HT-29 (cell line): Measurements from ENCODE around the gene MDGA2. TPM values are rescaled to one million over a fixed set of nuclear protein-coding genes. Genes with fewer than 3 reads are reported as not detected.
A peak's percentile ranks its signal among the peaks of the same experiment; 100 is the strongest.
"Not testable (repeated sequence)": the region's sequence is repeated elsewhere in the genome, so short reads cannot be mapped to it uniquely, and the experiment has no call there.

Experiments used
- DNase-seq: peaks from one replicate; pipeline ENCODE4 v3.0.0-alpha.2; 2015; ENCODE audit warnings: low spot score
- total RNA-seq: library from RNA; depleted of rRNA; stranded (reverse); fragments of >200 nt; shearing (Covaris generic); gene quantifications from 2 replicates; pipeline ENCODE4 v1.2.3, GENCODE V29; 2014

Gene MDGA2
- total RNA-seq, 1 experiment from 2014 or later: not detected

DNA sequence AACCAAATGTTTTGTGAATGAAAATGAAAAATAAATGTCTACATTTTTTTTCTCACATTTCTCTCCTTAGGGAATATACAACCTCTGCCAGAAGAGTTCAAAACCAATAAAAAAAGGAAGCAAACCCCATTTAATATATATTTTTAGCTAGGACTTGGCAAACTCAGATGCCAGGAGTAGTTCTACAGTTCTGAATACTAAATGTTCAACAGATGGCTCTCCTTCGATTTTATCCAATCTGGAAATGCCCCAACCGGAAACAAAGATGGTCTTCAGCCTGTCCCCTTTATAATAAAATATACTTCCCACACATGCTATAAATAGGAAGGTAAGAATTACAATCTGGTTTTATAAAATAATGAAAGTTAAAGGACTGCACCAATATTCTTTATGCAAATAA lies 330.4 kb downstream of the MDGA2 start:
- no peak for DNase-seq

DNA sequence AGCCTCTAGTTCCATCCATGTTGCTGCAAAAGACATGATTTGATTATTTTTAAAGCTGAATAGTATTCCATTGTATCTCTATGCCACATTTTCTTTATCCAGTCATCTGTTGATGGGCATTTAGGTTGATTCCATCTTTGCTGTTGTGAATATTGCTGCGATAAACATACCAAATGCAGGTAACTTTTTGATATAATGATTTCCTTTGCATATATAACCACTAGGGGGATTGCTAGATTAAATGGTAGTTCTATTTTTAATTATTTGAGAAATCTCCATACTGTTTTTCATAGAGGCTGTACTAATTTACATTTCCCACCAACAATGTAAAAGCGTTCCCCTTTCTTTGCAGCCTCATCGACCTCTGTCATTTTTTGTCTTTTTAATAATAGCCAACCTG lies 342.5 kb downstream of the MDGA2 start:
- DNase-seq: no peak

DNA sequence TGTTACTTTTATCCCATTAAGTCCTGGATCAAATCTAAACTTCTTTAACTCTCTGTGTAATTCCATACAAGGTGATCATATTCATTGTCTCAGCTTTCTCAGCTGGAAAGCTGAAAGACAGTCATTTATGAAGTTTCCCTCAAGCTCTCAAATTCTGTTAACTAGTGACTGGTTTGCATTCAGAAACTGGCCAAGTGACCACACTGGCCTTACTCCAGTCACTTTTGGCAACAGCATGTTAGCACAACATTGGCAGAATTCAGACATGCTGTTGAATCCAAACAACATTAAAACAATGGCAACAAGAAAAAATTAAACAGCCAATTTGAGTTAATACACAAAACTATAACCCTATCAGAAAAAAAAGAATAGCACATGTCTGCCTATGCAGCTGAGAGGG lies 343.3 kb downstream of the MDGA2 start:
- DNase-seq: no peak

DNA sequence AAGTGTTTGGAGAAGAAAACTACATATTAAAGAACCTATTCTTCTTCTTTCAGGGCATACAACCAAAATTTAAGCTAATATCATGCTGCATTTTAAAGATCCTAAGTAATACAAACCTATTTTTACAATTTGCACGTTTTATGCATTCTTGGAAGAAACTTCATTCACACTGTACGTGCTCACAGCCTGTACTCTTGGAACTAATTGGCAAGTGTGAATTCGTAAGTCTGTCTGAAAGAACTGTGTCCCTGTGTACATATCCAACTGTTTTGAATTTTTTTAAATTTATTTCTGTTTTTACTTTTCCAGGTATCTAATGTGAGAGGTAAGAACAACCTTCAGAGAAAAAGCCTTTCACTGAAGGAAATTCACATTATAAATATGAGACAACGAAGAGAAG lies 347.0 kb downstream of the MDGA2 start:
- DNase-seq: no peak

DNA sequence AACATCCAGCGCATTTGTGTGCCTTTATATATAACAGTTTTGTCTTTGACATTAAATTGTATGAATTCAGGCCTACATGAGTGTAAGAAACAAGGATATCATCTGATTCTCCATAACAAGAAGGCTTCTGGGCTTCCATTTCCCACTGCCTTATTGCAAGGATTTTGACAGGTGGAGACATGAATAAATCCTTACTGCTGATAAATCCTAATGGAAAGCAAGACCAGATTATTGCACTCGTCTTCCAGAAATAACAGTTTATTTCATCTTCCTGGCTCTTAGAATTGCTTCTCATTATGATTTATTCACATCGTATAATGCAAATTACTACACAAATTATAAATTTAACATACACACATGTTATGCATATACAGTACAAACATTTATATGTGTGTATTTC lies 348.1 kb downstream of the MDGA2 start:
- DNase-seq: no peak

DNA sequence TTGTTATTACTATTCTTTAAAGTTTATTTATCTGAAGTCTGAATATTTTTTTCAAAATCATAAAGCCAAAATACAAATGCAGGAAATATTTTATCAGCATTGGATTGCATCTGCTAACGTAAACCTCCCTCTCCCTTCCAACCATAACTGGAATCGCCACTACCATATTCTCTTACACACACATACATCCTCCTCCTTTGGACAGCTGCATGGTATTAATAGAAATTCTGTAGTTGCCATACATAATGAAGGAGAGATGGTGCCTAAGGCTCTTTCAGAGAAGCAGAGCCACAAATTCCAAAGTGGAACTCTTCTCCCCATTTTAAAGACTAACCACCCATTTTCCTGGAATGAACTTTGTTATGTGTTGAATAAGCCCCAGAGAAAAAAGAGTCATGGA lies 352.7 kb downstream of the MDGA2 start:
- DNase-seq: no peak

DNA sequence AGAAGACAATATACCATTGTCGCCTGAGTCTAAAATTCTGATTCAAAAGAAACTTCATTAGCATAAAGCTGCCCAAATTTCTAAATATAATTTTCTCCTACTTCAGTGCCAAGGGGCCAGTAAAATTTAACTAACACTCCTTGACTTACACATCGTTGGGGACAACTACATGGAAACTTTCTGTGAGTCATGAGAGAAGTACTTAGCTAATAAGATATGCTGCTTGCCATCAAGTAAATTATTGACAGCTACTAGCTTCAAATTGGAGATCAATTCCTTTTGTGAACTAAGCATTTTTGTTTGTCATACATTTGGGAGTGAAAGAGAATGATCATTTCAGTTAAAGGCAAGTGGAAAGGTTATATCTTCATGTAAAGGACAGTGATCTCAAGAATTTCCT lies 373.3 kb downstream of the MDGA2 start:
- no peak for DNase-seq

DNA sequence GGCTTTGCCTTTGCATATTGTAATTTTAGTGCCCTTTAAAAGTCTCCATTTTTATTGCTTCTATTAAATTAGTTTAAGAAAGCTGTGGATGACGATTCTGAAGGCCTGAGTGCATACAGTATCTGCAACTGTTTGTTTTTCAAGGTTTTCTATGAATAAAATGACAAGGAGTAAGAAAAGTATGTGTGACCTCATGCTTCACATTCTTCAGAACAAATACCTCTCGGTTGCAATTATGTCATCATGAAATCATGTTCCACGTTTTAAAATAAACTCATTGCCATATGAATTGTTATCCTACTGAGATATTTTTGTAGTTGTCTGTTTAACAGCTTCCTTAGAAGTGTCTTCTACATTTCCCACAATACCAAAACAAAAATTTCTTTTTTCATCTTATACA lies 374.6 kb downstream of the MDGA2 start:
- DNase-seq: no peak

DNA sequence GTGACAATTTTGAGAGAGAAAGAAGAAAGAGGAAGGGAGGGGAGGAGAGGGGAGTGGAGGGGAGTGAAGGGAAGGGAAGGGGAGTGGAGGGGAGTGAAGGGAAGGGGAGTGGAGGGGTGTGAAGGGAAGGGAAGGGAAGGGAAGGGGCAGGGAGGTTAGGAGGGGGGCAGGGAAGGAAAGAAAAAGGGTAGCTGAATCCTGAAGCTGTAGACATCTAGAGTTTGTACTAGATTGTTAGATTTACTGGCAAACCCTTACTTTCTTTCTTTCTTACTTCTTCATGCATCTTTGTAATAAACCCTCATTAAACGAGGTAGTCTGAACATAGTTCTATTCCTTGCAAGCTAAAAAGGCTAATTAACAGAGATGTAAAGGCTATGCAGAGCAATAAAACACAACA lies 378.0 kb downstream of the MDGA2 start:
- DNase-seq: no peak

DNA sequence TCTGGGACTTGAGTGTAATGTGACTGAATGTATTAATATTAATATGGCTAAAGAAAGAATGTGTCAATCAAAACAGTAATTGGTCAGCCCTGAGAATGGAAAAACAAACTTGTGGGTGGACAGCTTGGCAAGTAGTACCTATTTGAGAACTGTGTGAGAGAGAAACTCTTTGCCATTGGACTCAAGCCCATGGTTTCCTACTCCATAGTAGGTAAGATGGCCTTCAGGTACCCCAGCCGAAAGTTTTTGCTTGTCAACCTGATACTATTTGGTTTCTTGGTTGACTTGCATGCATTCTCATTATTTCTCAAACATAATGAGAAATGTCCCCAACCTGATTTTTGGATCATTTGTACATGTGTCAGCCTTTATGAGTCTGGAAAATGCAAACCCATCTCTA lies 391.1 kb downstream of the MDGA2 start:
- no peak for DNase-seq

DNA sequence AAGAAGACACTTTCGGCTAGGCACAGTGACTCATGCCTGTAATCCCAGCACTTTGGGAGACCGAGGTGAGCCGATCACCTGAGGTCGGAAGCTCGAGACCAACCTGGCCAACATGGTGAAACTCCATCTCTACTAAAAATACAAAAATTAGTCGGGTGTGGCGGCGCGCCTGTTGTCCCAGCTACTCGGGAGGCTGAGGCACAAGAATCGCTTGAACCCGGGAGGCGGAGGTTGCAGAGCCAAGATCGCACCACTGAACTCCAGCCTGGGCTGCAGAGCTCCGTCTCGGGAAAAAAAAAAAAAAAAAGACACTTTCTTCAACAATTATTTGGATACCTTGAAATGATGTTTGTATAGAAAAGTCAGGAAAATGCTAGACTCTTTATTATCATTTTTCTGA lies 393.6 kb downstream of the MDGA2 start:
- DNase-seq: not testable (repeated sequence)

DNA sequence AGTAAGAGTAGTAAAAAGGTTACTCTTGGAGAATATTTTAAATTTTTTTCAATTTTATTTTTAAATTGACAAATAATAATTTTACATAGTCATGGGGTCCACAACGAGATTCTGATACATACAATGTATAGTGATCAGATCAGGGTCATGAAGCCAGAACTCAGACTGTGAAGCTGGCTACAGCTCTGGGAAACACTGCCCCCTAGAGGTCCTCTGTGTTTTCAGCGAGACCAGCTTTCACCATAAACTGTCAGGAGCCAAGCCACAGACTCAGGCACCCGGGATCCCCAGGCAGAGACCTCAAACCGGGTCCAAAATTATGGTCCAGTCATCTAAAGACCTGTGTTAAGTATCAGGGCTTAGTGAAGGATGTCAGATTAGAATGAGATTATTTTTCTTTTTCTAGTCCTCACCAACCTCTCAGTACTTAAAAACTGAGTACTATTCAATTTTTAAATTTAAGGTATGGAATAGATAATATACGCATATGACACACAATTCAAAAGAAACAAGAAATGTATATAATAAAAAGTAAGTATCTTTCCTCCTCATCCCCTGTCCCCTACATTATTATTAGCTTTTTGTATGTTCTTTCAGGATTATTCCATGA lies 397.1 kb downstream of the MDGA2 start:
- peak; percentile 54 for DNase-seq

DNA sequence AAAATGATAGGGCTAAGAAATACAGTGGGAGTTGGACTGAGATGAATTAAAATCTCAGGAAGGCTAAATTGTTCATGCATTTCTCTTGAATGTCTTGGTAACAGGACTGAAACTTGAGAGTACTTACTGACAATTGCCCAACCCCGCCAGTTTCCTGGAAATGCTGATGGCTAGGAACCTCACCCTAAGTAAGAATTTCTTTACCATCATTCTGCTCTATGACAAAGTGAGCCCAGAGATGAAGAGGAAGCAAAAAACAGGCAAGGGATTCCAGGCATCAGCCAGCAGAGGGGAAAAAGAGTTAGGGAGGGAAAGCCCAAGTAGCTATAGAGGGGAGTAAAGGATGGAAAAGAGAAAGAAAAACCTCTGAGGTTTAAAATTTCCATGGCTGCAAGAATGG lies 397.7 kb downstream of the MDGA2 start:
- DNase-seq: no peak

DNA sequence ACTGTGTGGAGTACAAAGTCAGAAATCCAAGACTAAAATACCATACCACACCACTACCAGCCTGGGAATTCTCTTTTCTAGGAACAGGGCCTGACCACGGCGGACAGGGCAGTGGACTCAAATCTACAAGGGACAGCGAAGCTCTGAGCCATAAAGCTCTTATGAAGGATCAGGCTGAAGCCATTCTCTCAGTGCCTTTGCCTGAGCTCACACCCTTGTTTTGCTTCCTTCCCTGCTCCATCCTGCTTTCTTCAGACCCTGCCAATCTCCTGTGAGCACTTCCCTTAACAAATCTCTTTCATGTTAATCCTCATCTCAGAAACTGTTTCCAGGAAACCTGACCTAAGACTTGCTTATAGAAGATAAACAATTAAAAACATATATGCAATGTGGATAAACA lies 398.5 kb downstream of the MDGA2 start:
- DNase-seq: no peak

DNA sequence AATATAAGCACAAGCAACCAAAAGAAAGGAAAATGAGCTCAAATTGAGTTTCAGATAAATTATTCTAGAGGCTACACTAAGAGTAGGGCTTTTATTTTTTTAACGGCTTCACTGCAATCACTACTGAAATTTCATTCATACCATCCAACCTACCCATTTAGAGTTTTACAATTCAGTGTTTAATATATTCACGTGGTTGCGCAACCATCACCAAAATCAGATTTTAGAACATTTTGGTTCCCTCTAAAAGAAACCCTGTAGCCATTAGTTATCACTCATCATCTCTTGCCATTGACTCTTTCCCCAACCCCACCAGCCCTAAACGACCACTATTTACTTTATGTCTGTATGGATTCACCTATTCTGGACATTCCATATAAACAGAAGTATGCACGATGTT lies 401.5 kb downstream of the MDGA2 start:
- DNase-seq: no peak

DNA sequence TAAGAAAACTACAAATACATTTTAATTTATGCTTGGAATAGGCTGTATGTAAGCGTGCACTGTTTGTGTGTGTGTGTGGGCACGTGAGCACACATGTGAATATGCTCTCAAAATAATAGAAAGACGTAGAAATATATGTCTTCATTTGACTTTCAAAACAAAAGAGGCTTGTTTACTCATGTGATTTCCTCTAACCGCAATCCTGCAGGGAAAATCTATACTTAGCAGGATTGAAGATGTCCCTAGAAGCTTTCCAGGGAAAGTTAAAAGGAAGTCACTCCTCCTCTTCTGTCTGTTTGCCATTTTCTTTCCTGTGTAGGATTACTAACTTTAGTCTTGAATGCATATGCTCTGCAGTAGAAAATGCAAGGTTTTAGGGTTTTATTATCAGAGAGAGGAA lies 404.7 kb downstream of the MDGA2 start:
- DNase-seq: no peak

DNA sequence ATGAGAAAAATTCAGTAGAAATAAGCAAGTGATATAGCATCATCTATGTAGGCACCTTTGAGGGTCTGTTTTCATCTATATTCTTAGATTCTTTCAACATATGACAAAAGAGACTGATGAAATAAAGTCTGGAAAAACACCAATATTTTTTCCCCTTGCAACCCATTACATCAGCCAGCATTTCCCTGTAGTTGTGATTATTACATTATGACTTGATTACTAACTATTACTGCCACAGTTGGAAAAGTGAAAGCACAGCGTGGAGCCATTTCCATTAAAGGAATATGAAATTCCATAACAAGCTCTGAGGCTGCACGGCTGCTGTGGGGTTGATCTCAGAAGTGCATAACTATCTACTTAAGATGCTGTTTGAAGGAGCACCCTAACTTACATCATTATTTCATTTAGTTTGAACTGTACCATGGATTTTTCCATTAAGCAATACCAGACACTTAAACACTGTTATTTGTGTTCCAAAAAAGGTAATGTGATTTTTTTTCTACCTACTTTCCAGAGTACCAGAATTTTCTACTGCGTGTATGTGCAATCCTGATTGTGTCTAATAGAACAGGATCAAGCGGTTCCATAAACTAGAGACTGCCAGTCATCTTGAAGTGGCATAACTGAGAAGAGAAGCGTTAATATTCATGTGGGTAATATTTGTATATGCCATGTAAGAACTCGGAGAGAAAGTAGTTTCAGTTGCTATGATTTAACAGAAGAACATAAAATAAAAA lies 405.5 kb downstream of the MDGA2 start:
- DNase-seq: no peak

DNA sequence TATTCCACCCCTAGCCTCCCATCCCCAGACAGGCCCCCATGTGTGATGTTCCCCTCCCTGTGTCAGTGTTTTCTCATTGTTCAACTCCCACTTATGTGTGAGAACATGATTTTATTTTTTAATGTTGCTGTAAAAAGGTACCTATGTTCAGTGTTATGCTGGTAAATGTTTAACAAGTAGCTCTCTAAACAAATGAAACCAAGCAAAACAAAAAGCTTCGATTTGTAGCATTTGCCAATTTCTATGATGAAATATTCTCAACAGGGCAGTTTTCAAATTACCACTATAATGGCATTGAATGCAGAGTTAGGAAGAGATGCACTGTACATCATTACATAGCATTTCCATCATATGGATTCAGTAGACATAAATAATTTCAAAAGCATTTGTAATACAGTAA lies 410.6 kb downstream of the MDGA2 start:
- no peak for DNase-seq

DNA sequence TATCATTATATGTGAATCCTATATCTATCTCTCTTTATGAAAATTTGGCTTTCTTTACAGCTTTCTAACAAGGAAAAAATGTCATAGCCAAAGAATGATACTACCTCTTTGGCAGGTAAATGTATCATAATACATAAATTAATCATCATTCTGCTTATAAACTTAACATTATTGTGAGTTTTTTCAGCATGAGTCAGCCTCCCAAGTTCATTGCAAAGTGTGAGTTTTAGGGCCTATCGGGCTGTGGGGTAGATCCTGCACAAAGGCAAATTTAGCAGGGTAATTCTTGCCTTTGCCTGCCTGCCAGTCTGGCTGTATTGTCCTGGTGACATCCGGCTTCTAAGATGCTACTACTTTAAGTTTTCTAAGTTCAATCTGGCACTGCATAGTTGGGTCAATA lies 412.6 kb downstream of the MDGA2 start:
- no peak for DNase-seq

DNA sequence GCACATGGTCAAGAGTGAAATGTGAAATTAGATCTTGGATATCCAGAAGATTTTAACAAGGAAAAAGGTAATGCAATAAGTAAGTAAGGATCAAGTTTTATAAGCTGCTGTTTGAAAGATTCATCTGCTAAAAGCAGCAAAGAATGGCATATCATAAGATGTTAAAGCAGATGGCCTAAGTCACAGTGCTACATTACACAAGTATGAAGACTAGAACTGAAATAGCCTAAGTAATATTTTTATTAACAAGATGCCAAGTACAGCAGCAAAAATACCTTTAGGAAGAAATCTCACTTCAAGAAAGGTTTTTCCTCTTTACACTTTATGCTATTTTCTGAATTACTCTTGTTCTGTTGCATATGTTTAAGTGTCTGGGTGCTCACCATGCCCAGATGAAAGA lies 414.1 kb downstream of the MDGA2 start:
- no peak for DNase-seq

DNA sequence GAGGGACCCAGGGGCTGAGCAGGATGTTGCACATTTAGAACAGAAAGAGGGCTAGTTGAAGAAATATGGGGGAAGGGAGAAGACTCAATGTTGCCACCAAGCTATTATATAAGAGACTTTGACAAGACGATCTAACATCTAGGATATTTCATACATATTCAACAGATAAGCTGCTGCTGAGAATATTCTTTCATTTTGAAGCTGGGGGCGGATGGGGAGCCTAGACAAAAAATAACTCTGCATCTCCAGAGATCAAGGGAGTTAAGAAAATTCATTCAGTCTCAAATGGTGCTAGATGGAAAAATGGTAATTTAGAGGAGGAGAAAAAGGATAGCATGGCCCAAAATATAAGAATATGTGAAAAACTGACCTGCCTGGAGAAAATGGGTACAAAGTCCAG lies 415.6 kb downstream of the MDGA2 start:
- DNase-seq: no peak

DNA sequence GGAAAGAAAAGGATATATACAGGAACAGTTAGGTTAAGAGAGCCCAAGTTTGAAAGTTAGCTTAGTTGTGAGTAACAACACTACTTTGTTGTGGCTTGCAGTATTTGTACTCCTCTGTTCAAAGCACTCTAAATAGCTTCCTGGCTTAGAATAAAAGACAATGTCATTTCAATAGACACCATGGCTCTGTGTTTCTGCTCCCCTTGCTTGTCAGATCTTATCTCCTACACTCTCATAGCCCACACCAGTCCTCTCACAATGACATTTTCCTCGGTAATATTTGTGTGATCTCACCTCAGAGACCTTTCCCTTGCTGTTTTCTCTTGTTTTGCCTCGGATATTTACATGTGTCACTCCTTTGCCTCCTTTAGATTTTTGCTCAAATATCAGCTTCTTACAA lies 418.4 kb downstream of the MDGA2 start:
- no peak for DNase-seq

DNA sequence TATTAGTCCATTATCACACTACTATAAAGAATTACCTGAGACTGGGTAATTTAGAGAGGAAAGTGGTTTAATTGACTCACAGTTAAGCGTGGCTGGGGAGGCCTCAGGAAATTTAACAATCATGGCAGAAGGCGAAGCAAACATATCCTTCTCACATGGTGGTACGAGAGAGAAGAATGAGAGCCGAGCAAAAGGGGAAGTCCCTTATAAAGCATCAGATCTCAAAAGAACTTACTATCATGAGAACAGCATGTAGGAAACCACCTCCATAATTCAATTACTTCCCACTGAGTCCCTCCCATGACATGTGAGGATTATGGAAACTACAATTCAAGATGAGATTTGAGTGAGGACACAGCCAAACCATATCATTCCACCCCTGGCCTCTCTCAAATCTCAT lies 422.6 kb downstream of the MDGA2 start:
- DNase-seq: no peak

DNA sequence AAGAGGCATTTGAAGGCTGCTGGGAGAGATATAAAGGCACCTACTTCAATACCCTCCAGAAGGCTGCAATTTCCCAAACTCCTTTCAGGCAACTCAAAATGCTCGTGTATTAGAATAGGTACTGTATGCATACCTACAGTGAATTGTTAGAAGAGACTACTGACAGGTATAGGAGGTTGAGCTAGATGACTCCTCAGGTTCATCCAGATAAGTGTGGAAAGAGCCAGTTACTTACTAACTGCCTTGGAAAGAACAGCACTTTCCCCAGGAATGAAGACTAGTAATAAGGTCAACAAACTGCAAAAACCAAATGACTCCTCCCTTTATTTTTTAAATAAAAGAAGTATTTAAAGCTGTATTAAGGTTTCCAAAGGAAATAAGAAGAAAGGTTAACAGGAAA lies 429.0 kb downstream of the MDGA2 start:
- no peak for DNase-seq
